Fibroblast of the aortic adventitia (primary cell): ENCODE results near the gene SLC35A4. TPM values are rescaled to one million over a fixed set of nuclear protein-coding genes. Genes with fewer than 3 reads are reported as not detected.

Experiments used
- DNase-seq: peaks from one replicate; pipeline ENCODE4 v3.0.0-alpha.2; 2010; ENCODE audit warnings: low read depth
- H3K4me3 ChIP-seq: 2 replicates; pipeline ENCODE4 v1.5.1; 2011; ENCODE audit warnings: low read depth, mild to moderate bottlenecking, control low read depth, low read length, moderate library complexity
- total RNA-seq: library from RNA; depleted of rRNA; stranded (reverse); fragments of >200 nt; gene quantifications from 2 replicates; pipeline ENCODE4 v1.2.3, GENCODE V29; 2012; ENCODE audit warnings: low replicate concordance
- TF ChIP-seq, protein P1 (sequence below): IDR thresholded peaks from 2 replicates; pipeline ENCODE4 v1.5.1; 2011; ENCODE audit warnings: mild to moderate bottlenecking, low read length, control low read depth, inconsistent platforms; ENCODE audit not compliant: insufficient read depth

SLC35A4 gene
- total RNA-seq, 1 donor, result 28.0 TPM

- no peak overlapping the region for H3K4me3 ChIP-seq
Measured at GRCh38 chr5:140546851-140547507, 17.6 kb upstream of the SLC35A4 start.

DNA sequence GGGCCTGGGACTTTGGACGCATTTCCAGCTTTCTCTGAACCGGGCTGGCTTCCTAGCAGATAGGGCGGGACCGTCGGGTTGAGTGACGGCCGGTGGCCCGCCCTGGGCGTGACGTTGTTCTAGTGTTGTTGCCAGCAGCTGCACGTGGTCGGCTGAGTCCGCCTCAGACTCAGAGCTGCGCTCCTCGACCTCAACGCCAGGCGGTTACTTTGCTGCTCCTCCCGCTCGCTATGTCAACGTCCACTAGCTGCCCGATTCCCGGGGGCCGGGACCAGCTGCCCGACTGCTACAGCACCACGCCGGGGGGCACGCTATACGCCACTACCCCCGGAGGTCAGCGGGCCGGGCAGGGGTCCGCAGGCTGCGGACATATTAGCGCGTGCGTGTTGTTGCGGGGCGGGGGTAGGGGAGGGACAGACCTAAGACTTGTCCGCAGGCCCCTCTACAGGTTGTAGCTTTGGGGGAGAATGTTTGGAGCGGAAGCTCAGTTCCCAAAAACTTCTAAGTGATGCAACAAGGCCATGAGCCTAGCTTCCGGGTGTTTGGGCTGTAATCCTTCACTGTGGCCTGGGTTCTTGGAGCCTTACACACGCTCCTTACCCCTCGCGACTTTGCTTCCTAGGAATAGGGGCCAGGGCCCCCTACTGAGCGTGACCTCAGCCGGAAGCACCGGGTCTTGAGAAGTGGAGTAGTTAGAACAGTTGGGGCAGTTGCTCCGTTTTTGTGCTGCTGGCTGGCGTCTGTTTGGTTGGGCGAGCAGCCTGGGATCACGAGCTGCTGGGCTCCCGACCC lies 16.9 kb upstream of the SLC35A4 start, which contains the start of gene EIF4EBP3:
Gene EIF4EBP3 (plus strand): TSS at position 155 of the 792 bp plus-strand sequence. CDS start 76 bp downstream, at position 231.
- peak; percentile 98 for DNase-seq
- TF ChIP-seq, protein P1, sequence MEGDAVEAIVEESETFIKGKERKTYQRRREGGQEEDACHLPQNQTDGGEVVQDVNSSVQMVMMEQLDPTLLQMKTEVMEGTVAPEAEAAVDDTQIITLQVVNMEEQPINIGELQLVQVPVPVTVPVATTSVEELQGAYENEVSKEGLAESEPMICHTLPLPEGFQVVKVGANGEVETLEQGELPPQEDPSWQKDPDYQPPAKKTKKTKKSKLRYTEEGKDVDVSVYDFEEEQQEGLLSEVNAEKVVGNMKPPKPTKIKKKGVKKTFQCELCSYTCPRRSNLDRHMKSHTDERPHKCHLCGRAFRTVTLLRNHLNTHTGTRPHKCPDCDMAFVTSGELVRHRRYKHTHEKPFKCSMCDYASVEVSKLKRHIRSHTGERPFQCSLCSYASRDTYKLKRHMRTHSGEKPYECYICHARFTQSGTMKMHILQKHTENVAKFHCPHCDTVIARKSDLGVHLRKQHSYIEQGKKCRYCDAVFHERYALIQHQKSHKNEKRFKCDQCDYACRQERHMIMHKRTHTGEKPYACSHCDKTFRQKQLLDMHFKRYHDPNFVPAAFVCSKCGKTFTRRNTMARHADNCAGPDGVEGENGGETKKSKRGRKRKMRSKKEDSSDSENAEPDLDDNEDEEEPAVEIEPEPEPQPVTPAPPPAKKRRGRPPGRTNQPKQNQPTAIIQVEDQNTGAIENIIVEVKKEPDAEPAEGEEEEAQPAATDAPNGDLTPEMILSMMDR, result peak; percentile 78

More at GRCh38 chr5:140546851-140547507, 17.6 kb upstream of the SLC35A4 start:
- TF ChIP-seq, protein P1, result no peak
- no peak for DNase-seq

GRCh38 chr5:140548300-140548688 lies 16.3 kb upstream of the SLC35A4 start:
- H3K4me3 ChIP-seq, result peak overlapping the region; percentile 65
- DNase-seq, result no peak
- TF ChIP-seq, protein P1, result no peak

More for the DNA sequence above, 16.9 kb upstream of the SLC35A4 start, which contains the start of gene EIF4EBP3:
- H3K4me3 ChIP-seq, result peak within 1 kb of the TSS; percentile 65

GRCh38 chr5:140548791-140549190 lies 15.8 kb upstream of the SLC35A4 start:
- TF ChIP-seq, protein P1, result no peak
- peak overlapping the region; percentile 65 for H3K4me3 ChIP-seq

DNA sequence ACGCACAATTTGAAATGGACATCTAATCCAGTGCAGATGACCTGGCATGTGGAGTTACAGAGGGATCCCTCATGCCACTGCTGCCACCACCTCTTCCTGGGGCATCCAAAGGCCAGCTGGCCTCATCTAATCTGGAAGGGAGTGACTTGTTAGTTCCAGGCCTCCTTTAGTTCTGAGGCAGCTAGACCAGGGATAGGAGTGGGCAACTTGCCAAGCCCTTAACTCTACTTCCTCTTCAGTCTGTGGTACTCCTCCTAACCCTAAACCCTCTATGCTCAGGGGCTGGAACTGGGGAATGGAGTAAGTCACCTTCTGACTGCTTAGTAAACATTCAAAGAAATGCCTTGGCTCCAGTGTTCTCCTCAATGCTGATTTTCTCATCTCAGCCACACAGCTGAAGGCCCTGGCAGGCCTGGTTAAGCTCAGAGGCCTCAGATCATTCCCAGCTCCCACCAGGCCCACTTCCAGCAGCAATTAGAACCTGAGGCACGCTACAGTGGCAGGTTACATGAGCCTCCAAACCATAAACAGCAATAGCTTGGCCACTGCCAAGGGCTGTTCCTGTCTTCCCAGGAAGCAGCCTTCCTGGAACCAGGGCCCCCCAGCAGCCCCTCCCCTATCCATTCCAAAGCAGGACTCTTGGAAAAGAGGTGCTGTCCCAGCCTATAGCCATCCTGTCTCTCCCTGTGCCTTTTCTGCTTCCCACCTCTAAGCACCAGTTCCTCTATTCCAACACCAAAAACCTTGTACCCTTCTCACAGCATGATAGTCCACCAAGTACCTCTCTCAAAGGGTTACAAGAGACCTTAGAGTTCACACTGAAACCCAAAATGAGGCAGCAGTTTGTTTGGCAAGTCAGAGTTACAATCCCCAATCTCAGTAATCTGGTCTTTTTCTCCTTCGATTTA lies 15.1 kb upstream of the SLC35A4 start:
- DNase-seq, result peak; percentile 73
- TF ChIP-seq, protein P1, result no peak
- H3K4me3 ChIP-seq, result no peak overlapping the region

More at GRCh38 chr5:140548791-140549190, 15.8 kb upstream of the SLC35A4 start:
- DNase-seq, result no peak
